HL-60 (cell line): ENCODE data around the gene NEK11.

Experiments used
- CTCF ChIP-seq: IDR thresholded peaks from one replicate; pipeline ENCODE4 v1.5.1; 2011; ENCODE audit warnings: low read length, control low read depth, inconsistent platforms; ENCODE audit not compliant: insufficient read depth
- GABPA ChIP-seq: IDR thresholded peaks from 2 replicates; pipeline ENCODE4 v1.6.1; 2012; ENCODE audit warnings: low read depth
- POLR2AphosphoS5 ChIP-seq: IDR thresholded peaks from 2 replicates; pipeline ENCODE4 v1.6.1; 2012; ENCODE audit warnings: low read depth
- REST ChIP-seq: IDR thresholded peaks from 2 replicates; pipeline ENCODE4 v1.6.1; 2012; ENCODE audit warnings: low read depth; ENCODE audit not compliant: insufficient replicate concordance
- SPI1 ChIP-seq: IDR thresholded peaks from 2 replicates; pipeline ENCODE4 v1.6.1; 2012; ENCODE audit warnings: low read depth, mild to moderate bottlenecking, borderline replicate concordance

GRCh38 chr3:131216330-131216729 lies 189.7 kb downstream of the NEK11 start:
- TF ChIP-seq CTCF = no peak
- no peak for TF ChIP-seq POLR2AphosphoS5
- no peak for TF ChIP-seq GABPA
- TF ChIP-seq REST = no peak
- TF ChIP-seq SPI1 = no peak
